Measurements from ENCODE around the gene POFUT1.
"Not testable (repeated sequence)": the region's sequence is repeated elsewhere in the genome, so short reads cannot be mapped to it uniquely, and the experiment has no call there.

The POFUT1 gene

GRCh38 chr20:32234135-32234808 lies 26.6 kb downstream of the POFUT1 start:
- no peak for DNase-seq (ENCODE audit: low read depth in 2 of 2)

GRCh38 chr20:32235331-32236047 lies 27.8 kb downstream of the POFUT1 start:
- DNase-seq (ENCODE audit: low read depth in 2 of 2) = no peak

GRCh38 chr20:32236048-32236533 lies 28.4 kb downstream of the POFUT1 start:
- DNase-seq (ENCODE audit: low read depth in 2 of 2) = no peak

GRCh38 chr20:32236819-32237218 lies 29.1 kb downstream of the POFUT1 start:
- DNase-seq (ENCODE audit: low read depth in 2 of 2) = no peak

GRCh38 chr20:32237419-32237818 lies 29.7 kb downstream of the POFUT1 start:
- DNase-seq (ENCODE audit: low read depth in 2 of 2) = no peak

GRCh38 chr20:32238483-32239425 lies 31.1 kb downstream of the POFUT1 start:
- DNase-seq (ENCODE audit: low read depth in 2 of 2) = no peak

GRCh38 chr20:32240205-32240604 lies 32.5 kb downstream of the POFUT1 start:
- DNase-seq (ENCODE audit: low read depth in 2 of 2) = no peak

- DNase-seq (ENCODE audit: low read depth in 2 of 2) = no peak
Observed at GRCh38 chr20:32241807-32242206, 34.1 kb downstream of the POFUT1 start.

GRCh38 chr20:32244150-32244823 lies 36.6 kb downstream of the POFUT1 start:
- no peak for DNase-seq (ENCODE audit: low read depth in 2 of 2)

- DNase-seq (ENCODE audit: low read depth in 2 of 2) = no peak
Observed at GRCh38 chr20:32244959-32245358, 37.3 kb downstream of the POFUT1 start.

- not testable (repeated sequence) for DNase-seq (ENCODE audit: low read depth in 2 of 2)
Observed at GRCh38 chr20:32246208-32246607, 38.5 kb downstream of the POFUT1 start.

GRCh38 chr20:32248043-32248442 lies 40.4 kb downstream of the POFUT1 start:
- DNase-seq (ENCODE audit: low read depth in 2 of 2) = no peak

- peak in 1 of 2 donors; percentile 11 for DNase-seq (ENCODE audit: low read depth in 2 of 2)
Observed at GRCh38 chr20:32249030-32249738, 41.5 kb downstream of the POFUT1 start.

GRCh38 chr20:32251470-32251869 lies 43.8 kb downstream of the POFUT1 start:
- no peak for DNase-seq (ENCODE audit: low read depth in 2 of 2)

GRCh38 chr20:32252189-32252588 lies 44.5 kb downstream of the POFUT1 start:
- peak; percentile 58 to 78 for DNase-seq (ENCODE audit: low read depth in 2 of 2)

- DNase-seq (ENCODE audit: low read depth in 2 of 2) = not testable (repeated sequence)
Observed at GRCh38 chr20:32260973-32261372, 53.3 kb downstream of the POFUT1 start.

- no peak for DNase-seq (ENCODE audit: low read depth in 2 of 2)
Observed at GRCh38 chr20:32261644-32262043, 54.0 kb downstream of the POFUT1 start.

GRCh38 chr20:32263398-32263954 lies 55.8 kb downstream of the POFUT1 start:
- no peak for DNase-seq (ENCODE audit: low read depth in 2 of 2)

GRCh38 chr20:32271620-32272019 lies 63.9 kb downstream of the POFUT1 start:
- no peak for DNase-seq (ENCODE audit: low read depth in 2 of 2)

- DNase-seq (ENCODE audit: low read depth in 2 of 2) = no peak
Observed at GRCh38 chr20:32274359-32274758, 66.7 kb downstream of the POFUT1 start.

- not testable (repeated sequence) for DNase-seq (ENCODE audit: low read depth in 2 of 2)
Observed at GRCh38 chr20:32275163-32275562, 67.5 kb downstream of the POFUT1 start.

Measured in stimulated activated CD8-positive, alpha-beta memory T cell treated with anti-CD3 and anti-CD28 coated beads, Interleukin-15, amount 100 ng/mL, for 4 hours (primary cell).